Activated naive CD8-positive, alpha-beta T cell (primary cell): ENCODE measurements around the gene ISG15.
A peak's percentile ranks its signal among the peaks of the same experiment; 100 is the strongest.
"Not testable (repeated sequence)": the region's sequence is repeated elsewhere in the genome, so short reads cannot be mapped to it uniquely, and the experiment has no call there.

ENCODE experiments used
- H3K27ac Mint-ChIP-seq: one replicate; pipeline ENCODE4 v1.8.0; 2021; ENCODE audit warnings: mixed read lengths
- H3K27me3 Mint-ChIP-seq: one replicate; pipeline ENCODE4 v1.8.0; 2021; ENCODE audit warnings: mixed read lengths
- H3K36me3 Mint-ChIP-seq: one replicate; pipeline ENCODE4 v1.8.0; 2021; ENCODE audit warnings: mixed read lengths
- H3K4me1 Mint-ChIP-seq: one replicate; pipeline ENCODE4 v1.8.0; 2021; ENCODE audit warnings: low read depth, mixed read lengths
- H3K4me3 Mint-ChIP-seq: one replicate; pipeline ENCODE4 v1.8.0; 2021; ENCODE audit warnings: mild to moderate bottlenecking, mixed read lengths
- H3K9me3 Mint-ChIP-seq: one replicate; pipeline ENCODE4 v1.8.0; 2021; ENCODE audit warnings: low read depth, mixed read lengths

Gene ISG15

DNA sequence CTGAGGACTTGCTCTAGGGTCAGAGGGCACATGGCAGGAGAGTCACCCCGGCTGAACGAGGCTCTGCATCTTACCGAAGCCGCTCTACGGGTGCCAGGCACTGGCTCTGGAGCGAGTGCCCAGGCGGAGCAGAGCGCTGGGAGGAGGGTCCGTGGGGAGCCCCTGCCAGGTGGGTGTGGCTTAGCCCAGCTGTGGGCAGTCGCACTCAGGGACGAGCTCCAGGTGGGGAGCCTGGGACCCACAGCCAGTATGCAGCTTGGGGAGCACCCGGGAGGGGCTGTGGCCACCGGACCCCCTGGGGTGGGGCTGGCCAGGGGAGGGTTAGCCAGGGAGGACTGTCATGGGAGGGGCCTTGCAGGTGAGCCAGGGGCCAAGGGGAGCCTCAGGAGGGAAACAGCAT lies 10.4 kb downstream of the ISG15 start:
- H3K27me3 Mint-ChIP-seq: no peaks in the 10 kb centered on the region
- H3K36me3 Mint-ChIP-seq: no peaks in the 10 kb centered on the region
- no peaks in the 10 kb centered on the region for H3K9me3 Mint-ChIP-seq
- H3K4me3 Mint-ChIP-seq: no peak overlapping the region
- no peak overlapping the region for H3K27ac Mint-ChIP-seq
- peaks cover 7% of the 10 kb centered on the region for H3K4me1 Mint-ChIP-seq

DNA sequence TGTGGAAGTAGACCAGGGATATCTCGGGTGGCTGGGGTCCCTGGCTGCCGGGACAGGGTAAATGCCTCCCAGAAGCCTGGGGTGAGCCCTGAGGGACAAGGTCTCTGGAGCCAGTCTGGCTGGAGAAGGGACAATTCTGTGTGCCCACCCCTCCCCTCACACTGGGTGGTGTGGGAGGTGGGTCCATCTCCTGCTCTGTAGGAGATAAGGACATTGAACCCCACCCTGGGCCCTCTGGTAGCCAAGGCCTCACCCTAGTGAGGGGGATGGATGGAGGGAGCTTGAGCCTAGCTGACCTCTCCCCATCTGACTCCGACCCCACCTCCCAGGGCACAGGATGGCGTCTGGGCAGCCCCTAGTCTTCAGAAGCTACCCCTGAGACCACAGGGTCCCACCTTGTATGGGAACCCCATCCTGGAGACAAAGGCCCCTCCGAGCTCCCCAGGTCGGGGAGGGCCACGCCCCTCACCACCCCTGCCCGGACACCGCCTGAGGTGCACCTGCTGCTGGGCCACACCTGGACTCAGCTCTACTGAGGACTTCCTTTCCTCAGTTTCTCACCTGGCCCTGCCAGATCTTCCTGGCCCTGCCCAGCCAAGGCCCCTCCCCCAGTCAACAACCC lies 11.0 kb downstream of the ISG15 start:
- Mint-ChIP-seq H3K9me3 (no peaks in the 10 kb centered on the region), H3K4me1 (peaks cover 5% of the 10 kb centered on the region), H3K36me3 (no peaks in the 10 kb centered on the region), H3K27ac (no peak overlapping the region), H3K4me3 (no peak overlapping the region), H3K27me3 (no peaks in the 10 kb centered on the region)

DNA sequence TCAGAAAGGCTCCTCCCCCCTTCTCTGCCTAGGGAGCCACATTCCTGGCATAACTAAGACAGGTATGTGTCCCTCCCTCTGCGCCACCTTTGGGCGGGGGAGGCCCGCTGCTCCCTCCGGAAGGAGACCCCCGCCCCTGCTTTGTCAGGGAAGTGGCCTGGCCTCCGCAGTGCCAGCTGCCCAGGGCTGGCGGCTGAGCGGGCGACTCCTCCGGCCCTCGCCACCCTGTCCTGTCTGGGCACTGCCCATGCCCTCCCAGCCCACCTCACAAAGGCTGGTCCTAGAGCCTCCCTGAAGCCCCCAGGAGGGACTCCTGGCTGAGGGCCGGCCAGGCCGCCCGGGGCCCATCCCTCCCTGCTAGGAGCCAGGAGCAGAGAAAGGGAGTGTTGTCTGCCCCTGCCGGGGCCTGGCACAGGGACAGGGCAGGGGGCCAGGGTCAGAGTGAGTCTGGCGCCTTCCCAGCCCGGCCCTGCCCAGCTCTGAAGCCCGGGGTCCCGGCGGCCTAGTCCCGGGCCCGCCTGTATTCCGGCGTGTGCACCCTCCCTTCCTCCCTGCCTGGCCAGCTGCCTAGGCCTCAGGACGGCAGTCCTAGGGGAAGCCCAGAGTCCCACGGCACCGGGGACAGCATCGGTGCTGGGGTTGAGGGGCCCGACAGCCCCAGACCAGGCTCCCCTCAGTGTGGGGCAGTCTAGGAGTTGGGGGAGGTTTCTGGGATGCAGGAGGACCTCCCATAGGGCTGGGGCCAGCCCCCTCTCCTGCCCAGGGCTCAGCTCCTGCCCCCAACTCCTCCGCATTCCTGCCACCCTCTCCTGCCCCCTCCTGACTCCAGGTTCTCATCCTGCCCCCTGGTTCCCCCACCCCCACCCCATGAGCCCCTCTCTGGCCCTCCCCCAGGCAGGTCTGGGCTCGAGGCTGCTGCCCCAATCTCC lies 11.7 kb downstream of the ISG15 start:
- Mint-ChIP-seq H3K27me3 (no peaks in the 10 kb centered on the region), H3K4me1 (peaks cover 5% of the 10 kb centered on the region), H3K4me3 (no peak overlapping the region), H3K27ac (no peak overlapping the region), H3K9me3 (no peaks in the 10 kb centered on the region), H3K36me3 (no peaks in the 10 kb centered on the region)

DNA sequence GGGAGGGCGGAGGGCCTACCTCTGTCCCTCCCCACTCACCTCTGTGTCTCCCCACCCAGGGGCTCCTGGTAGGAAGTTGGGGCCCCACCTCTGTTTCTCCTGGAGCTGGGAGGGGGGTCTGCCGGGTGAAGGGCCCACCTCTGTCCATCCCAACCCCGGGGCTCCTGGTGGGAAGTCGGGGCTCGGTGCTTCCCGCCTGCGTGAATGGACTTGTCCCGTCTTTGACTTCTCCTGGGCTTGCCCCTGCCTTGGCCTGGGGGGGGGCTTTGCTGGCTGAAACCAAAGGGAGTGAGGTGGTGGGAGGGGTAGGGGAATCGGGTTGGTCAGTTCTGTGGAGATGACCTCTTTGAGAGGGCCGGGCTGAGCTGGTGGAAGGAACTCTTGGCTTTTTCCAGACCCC lies 12.4 kb downstream of the ISG15 start:
- no peaks in the 10 kb centered on the region for H3K36me3 Mint-ChIP-seq
- peaks cover 5% of the 10 kb centered on the region for H3K4me1 Mint-ChIP-seq
- H3K27ac Mint-ChIP-seq: no peak overlapping the region
- H3K27me3 Mint-ChIP-seq: no peaks in the 10 kb centered on the region
- H3K9me3 Mint-ChIP-seq: no peaks in the 10 kb centered on the region
- no peak overlapping the region for H3K4me3 Mint-ChIP-seq

DNA sequence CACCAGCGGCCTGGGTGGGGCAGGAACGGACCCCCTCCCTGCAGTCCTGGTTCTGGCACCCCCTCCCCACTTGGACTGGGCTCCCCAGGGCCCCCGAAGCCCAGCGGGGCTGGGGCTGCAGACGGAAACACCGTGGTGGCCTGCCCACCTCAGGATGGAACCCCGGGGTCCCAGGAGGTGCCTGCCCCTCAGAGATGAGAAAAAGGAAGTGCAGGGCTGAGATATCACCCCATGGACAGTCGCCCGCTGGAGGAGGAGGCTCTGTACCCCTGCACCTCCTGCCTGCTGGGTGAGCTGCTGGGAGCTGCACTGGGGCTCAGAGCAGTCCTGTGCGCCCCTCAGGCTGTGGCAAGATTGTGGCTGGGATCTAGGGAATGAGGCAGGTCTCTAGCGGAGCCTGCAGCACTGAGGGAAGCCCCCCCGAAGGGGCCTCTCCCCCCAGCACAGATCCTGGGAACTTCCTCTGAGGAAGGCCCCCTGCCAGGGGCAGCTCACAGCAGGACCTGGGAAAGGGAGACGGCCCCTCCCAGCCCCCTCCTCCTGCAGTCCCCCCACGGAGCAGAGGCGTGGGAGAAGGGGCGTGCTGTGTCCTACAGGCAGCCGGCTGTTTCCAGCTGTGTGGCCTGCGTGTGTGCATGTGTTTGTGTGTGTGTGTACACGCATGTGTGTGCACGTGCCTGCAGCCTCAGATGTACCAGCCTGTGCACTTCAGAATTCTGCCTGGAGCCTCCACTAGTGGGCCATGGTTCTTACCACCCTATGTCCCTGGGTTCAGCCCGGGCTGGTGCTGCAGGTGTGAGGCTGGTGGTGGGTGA lies 13.5 kb downstream of the ISG15 start:
- Mint-ChIP-seq H3K4me3 (no peak overlapping the region), H3K4me1 (peaks cover 5% of the 10 kb centered on the region), H3K36me3 (no peaks in the 10 kb centered on the region), H3K27ac (no peak overlapping the region), H3K27me3 (no peaks in the 10 kb centered on the region), H3K9me3 (no peaks in the 10 kb centered on the region)

DNA sequence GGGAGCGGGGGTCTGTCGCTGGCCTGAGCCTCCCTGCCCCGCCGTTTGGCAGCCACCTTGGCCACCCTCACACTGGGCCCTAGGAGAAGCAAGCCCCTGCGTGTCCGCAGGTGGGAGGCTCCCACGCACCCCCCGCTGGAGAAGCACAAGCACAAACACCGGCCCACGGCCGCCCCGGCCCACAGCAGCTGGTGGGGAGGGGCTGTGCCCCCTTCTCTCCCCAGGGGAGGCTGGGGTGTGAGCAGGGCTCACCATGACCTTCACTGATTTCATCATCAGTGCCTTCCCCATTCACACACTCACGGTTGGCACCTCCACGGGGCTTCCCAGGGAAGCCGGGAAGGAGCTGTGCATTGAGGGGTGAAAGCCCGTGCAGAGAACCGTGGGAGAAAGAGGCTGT lies 14.5 kb downstream of the ISG15 start:
- peaks cover 6% of the 10 kb centered on the region for H3K4me1 Mint-ChIP-seq

DNA sequence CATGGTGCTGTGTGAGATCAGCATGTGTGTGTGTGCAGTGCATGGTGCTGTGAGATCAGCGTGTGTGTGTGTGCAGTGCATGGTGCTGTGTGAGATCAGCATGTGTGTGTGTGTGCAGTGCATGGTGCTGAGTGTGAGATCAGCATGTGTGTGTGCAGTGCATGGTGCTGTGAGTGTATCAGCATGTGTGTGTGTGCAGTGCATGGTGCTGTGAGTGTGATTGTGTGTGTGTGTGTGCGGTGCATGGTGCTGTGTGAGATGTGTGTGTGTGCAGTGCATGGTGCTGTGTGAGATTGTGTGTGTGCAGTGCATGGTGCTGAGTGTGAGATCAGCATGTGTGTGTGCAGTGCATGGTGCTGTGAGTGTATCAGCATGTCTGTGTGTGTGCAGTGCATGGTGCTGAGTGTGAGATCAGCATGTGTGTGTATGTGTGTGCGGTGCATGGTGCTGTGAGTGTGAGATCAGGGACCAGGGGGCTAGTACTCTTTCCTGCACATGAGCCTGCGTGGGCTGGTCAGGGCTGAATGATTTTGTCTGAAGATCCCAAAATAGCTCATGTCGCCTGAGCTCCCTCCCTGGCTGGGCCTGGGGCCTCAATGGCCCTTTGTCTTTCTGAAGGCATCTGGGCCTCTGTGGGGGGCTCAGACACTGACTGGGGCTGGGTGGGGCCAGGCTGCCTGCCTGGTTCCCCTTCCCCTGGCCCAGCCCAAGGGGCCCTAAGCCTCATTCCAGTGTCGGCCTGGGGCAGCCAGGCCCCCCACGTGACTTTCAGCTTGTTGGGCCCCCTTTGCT lies 17.8 kb downstream of the ISG15 start:
- H3K9me3 Mint-ChIP-seq, H3K27me3 Mint-ChIP-seq, H3K36me3 Mint-ChIP-seq, H3K4me1 Mint-ChIP-seq, H3K27ac Mint-ChIP-seq, H3K4me3 Mint-ChIP-seq: not testable (repeated sequence)

More for the DNA sequence above, 14.5 kb downstream of the ISG15 start:
- no peaks in the 10 kb centered on the region for H3K36me3 Mint-ChIP-seq
- H3K27ac Mint-ChIP-seq: no peak overlapping the region
- no peaks in the 10 kb centered on the region for H3K9me3 Mint-ChIP-seq
- H3K27me3 Mint-ChIP-seq: no peaks in the 10 kb centered on the region
- no peak overlapping the region for H3K4me3 Mint-ChIP-seq

DNA sequence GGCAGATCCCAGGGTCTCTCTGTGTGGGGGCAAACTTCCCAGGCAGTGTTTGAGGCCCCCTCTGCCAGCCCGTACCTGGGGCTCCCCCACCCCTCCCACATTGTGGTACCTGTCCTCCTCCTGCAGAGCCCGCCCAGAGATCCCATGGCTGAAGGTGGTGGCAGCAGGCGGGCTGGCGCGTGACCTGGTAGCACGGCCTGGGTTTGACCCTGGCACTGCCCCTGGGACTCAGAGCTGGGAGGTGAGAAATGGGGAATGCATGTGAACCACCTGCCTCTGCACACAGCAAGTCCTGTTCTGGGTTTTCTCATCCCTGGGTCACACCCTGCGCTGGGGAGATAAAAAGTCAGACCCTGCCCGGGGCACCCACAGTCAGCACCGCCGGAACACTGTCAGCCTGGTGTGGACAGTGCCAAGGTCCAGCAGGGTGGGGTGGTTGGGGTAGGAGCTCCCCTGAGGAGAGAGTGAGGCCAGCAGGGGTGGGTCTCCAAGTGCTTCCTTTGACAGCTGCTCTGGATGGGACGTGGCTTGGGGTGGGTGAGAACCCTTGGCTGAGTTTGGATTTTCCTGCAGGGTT lies 18.4 kb downstream of the ISG15 start:
- Mint-ChIP-seq H3K4me1 (peaks cover 5% of the 10 kb centered on the region), H3K9me3 (no peaks in the 10 kb centered on the region), H3K27me3 (no peaks in the 10 kb centered on the region), H3K27ac (no peak overlapping the region), H3K36me3 (no peaks in the 10 kb centered on the region), H3K4me3 (peak overlapping the region; percentile 68)

DNA sequence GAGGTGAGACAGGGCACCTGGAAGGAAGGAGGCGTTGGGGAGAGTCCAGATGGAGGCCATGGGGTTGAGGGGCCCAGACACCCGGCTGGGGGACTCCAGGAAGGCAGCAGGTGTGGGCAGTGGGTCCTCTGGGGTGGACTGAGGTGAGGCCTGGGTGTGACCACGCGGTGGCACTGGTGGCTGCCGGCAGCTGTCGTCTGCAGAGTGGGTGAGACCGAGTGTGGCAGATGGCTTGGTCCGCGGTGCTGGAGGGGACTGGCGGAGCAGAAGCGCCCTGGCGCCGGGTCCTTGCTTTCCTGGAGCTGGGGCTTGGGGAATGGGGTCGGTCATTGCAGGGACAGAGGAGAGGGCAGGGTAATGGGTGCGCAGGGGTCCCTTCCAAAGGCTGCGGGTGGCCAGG lies 19.1 kb downstream of the ISG15 start:
- H3K27me3 Mint-ChIP-seq: no peaks in the 10 kb centered on the region
- no peak overlapping the region for H3K27ac Mint-ChIP-seq
- H3K9me3 Mint-ChIP-seq: no peaks in the 10 kb centered on the region
- peaks cover 5% of the 10 kb centered on the region for H3K4me1 Mint-ChIP-seq
- H3K36me3 Mint-ChIP-seq: no peaks in the 10 kb centered on the region
- H3K4me3 Mint-ChIP-seq: peak overlapping the region; percentile 68

DNA sequence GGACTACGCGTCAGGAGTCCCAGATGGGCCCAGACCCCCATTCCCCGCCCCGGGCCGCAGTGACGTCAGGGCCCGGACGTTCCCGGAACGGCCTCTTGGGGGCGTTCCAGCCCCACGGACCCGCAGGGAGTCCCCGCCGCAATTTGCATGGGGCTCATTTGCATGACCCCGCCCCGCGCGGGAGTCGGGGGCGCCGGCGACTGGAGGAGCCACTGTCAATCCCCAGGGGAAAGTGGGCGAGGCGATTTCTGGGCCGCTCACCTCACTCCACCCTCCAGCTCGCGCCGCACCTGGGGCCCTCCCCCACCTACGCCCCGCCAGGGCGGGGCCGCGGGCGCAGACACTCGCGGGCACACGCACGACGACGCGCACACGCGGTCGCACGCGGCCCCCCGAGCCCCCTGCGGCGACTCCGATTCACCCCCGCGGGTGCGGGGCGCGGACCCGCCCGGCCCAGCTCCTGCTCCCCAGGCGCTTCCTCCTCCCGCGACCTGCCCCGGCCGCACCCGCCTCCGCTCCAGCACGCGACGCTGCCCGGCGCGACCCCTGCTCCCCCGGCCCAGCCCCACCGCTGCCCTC lies 19.8 kb downstream of the ISG15 start:
- no peaks in the 10 kb centered on the region for H3K36me3 Mint-ChIP-seq
- peaks cover 3% of the 10 kb centered on the region for H3K27me3 Mint-ChIP-seq
- H3K9me3 Mint-ChIP-seq: no peaks in the 10 kb centered on the region
- H3K4me1 Mint-ChIP-seq: peaks cover 5% of the 10 kb centered on the region
- peak overlapping the region; percentile 57 for H3K4me3 Mint-ChIP-seq
- H3K27ac Mint-ChIP-seq: no peak overlapping the region

DNA sequence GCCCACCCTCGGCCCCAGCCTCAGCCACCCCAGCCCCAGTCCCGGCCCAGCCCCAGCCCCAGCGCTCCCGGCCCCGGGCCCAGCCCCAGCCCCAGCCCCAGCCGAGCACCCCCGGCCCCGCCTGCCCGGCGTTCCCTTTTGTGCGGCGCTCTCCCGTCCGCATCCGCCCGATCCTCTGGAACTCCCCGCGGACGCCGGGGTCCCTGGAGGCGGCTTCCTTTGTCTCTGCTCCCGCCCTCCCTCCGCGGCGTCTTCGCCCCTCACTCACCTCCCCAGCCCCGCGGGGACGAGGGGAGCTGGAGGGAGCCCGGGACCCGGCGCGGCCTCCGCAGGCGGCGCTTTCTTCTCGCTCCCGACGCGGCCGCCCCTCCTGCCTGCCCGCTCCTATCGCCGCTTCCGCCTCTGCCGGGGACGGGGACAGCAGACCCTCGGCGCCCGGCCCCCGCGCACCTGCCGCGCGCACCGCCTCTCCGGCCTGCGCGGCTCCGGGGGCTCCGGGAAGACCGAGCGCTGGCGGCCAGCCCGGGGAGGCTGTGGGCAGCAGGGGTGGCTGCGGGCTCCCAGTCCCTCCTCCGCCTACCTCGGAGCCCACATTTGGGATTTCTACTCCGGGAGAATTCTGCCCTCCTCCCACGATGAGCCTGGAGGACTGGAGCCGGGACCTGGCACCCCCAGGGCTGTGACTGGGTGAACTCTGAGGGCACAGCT lies 20.6 kb downstream of the ISG15 start:
- Mint-ChIP-seq H3K4me1 (peaks cover 10% of the 10 kb centered on the region), H3K4me3 (no peak overlapping the region), H3K9me3 (no peaks in the 10 kb centered on the region), H3K27me3 (peaks cover 5% of the 10 kb centered on the region), H3K36me3 (no peaks in the 10 kb centered on the region), H3K27ac (no peak overlapping the region)

DNA sequence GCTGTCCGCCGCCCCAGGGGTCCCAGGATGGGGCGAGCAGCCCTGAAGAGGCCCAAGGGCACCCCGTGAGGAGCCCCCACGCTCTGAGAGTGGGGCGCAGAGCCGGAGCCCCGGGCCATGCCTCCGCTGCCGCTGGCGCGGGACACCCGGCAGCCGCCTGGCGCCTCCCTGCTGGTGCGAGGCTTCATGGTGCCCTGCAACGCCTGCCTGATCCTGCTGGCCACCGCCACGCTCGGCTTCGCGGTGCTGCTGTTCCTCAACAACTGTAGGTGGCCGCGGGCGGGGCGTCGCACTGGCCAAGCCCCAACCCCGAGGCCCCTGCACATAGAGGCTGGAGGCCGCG lies 21.1 kb downstream of the ISG15 start:
- Mint-ChIP-seq H3K4me3 (peak overlapping the region; percentile 62), H3K9me3 (no peaks in the 10 kb centered on the region), H3K27me3 (peaks cover 5% of the 10 kb centered on the region), H3K27ac (no peak overlapping the region), H3K4me1 (peaks cover 15% of the 10 kb centered on the region), H3K36me3 (no peaks in the 10 kb centered on the region)

DNA sequence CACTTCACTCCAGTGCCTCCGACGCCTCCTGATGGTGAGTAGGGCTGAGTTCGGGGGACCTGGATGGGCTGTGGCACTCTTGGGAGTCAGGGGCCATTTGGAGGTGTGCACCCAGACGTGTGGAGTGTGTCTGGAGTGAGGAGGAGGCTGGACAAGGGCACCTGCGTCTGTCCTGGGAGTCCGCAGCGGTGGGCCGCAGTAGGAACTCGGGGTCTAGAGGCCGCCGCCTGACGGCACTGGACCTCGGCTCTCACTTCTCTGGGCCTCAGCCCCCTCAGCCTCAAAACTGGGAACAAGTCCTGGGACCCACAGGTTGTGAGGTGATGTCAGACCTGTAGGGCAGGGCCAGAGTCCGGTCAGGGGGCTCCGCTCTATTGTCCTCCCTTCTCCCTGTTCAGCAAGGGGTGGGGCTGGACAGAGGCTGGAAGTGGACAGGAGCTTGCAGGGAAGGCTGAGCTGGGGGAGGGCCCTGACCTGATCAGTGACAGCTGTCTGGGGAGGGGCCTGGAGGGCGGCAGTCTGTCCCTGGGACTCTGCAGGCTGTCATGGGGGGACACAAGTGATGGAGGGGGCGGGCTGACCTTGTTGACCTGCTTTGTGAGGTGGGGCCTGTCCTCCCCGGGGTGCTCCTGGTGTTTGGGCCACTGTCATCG lies 22.1 kb downstream of the ISG15 start:
- Mint-ChIP-seq H3K4me1 (peaks cover 19% of the 10 kb centered on the region), H3K27ac (no peak overlapping the region), H3K9me3 (no peaks in the 10 kb centered on the region), H3K4me3 (no peak overlapping the region), H3K27me3 (peaks cover 5% of the 10 kb centered on the region), H3K36me3 (no peaks in the 10 kb centered on the region)
